ENCODE measurements around the gene PKD1L1. TPM values are rescaled to one million over a fixed set of nuclear protein-coding genes. Genes with fewer than 3 reads are reported as not detected.

PKD1L1 gene
- total RNA-seq, 2 donors from 2014 or later: 0.59 to 40.9 TPM

GRCh38 chr7:47951374-47951773 is 3.1 kb upstream of the PKD1L1 start:
- Histone ChIP-seq H3K27ac (no peak overlapping the region), H3K9me3 (no peaks in the 10 kb centered on the region), H3K4me1 (replicated peaks) (no peaks in the 10 kb centered on the region), H3K36me3 (no peaks in the 10 kb centered on the region), H3K4me3 (no peak overlapping the region), H3K27me3 (replicated peaks; ENCODE audit: insufficient read depth) (no peaks in the 10 kb centered on the region)
- intact Hi-C loops (cut with DNase I): no loop called here
- peak; percentile 24 for DNase-seq (ENCODE audit: low spot score)
- TF ChIP-seq POLR2A (IDR thresholded peaks at IDR 0.05) (no peak), POLR2AphosphoS5 (IDR thresholded peaks at IDR 0.05) (peak; percentile 57), CTCF (IDR thresholded peaks at IDR 0.05) (no peak)

GRCh38 chr7:47950714-47951113 is 2.4 kb upstream of the PKD1L1 start:
- intact Hi-C loops (cut with DNase I): no loop called here
- TF ChIP-seq POLR2AphosphoS5 (IDR thresholded peaks at IDR 0.05) (no peak), POLR2A (IDR thresholded peaks at IDR 0.05) (no peak), CTCF (IDR thresholded peaks at IDR 0.05) (no peak)
- 47% methylated on average over 11 of the region's 11 CpGs for WGBS
- Histone ChIP-seq H3K27ac (no peak overlapping the region), H3K4me1 (replicated peaks) (no peaks in the 10 kb centered on the region), H3K9me3 (no peaks in the 10 kb centered on the region), H3K27me3 (replicated peaks; ENCODE audit: insufficient read depth) (no peaks in the 10 kb centered on the region), H3K36me3 (no peaks in the 10 kb centered on the region), H3K4me3 (no peak overlapping the region)
- DNase-seq (ENCODE audit: low spot score): no peak

GRCh38 chr7:47949703-47950102 is 1.4 kb upstream of the PKD1L1 start:
- intact Hi-C loops (cut with DNase I): no loop called here
- 90% methylated on average over 4 of the region's 4 CpGs for WGBS
- no peaks in the 10 kb centered on the region for H3K27me3 ChIP-seq (replicated peaks; ENCODE audit: insufficient read depth)
- no peak for DNase-seq (ENCODE audit: low spot score)
- H3K9me3 ChIP-seq: no peaks in the 10 kb centered on the region
- no peak overlapping the region for H3K4me3 ChIP-seq
- no peaks in the 10 kb centered on the region for H3K36me3 ChIP-seq
- no peak overlapping the region for H3K27ac ChIP-seq
- no peaks in the 10 kb centered on the region for H3K4me1 ChIP-seq (replicated peaks)
- TF ChIP-seq POLR2AphosphoS5 (IDR thresholded peaks at IDR 0.05) (no peak), CTCF (IDR thresholded peaks at IDR 0.05) (no peak), POLR2A (IDR thresholded peaks at IDR 0.05) (no peak)

GRCh38 chr7:47947355-47947749 is 914 bp downstream of the PKD1L1 start:
- Histone ChIP-seq H3K27ac (no peak overlapping the region), H3K4me1 (replicated peaks) (no peaks in the 10 kb centered on the region), H3K4me3 (no peak overlapping the region), H3K36me3 (no peaks in the 10 kb centered on the region), H3K27me3 (replicated peaks; ENCODE audit: insufficient read depth) (no peaks in the 10 kb centered on the region), H3K9me3 (no peaks in the 10 kb centered on the region)
- 100% methylated on average over 7 of the region's 7 CpGs for whole genome bisulfite sequencing
- intact Hi-C loops (cut with DNase I): no loop called here
- TF ChIP-seq POLR2A (IDR thresholded peaks at IDR 0.05) (no peak), CTCF (IDR thresholded peaks at IDR 0.05) (no peak), POLR2AphosphoS5 (IDR thresholded peaks at IDR 0.05) (no peak)
- no peak for DNase-seq (ENCODE audit: low spot score)

GRCh38 chr7:47946581-47947354 is 1.5 kb downstream of the PKD1L1 start:
- TF ChIP-seq CTCF (IDR thresholded peaks at IDR 0.05): no peak
- TF ChIP-seq POLR2A (IDR thresholded peaks at IDR 0.05): no peak
- TF ChIP-seq POLR2AphosphoS5 (IDR thresholded peaks at IDR 0.05): no peak
- no peak for DNase-seq (ENCODE audit: low spot score)
- intact Hi-C loops (cut with DNase I): no loop called here
- H3K27ac ChIP-seq: no peak overlapping the region
- no peaks in the 10 kb centered on the region for H3K36me3 ChIP-seq
- no peaks in the 10 kb centered on the region for H3K4me1 ChIP-seq (replicated peaks)
- no peaks in the 10 kb centered on the region for H3K27me3 ChIP-seq (replicated peaks; ENCODE audit: insufficient read depth)
- no peaks in the 10 kb centered on the region for H3K9me3 ChIP-seq
- H3K4me3 ChIP-seq: no peak overlapping the region
- 85% methylated on average over 7 of the region's 7 CpGs for WGBS

All from prostate gland (tissue), 2 donors.